Effector memory CD4-positive, alpha-beta T cell (primary cell): ENCODE results near the gene TMOD1.
"Not testable (repeated sequence)": the region's sequence is repeated elsewhere in the genome, so short reads cannot be mapped to it uniquely, and the experiment has no call there.

ENCODE experiments used
- DNase-seq, 3 donors: peaks; one replicate each; pipeline ENCODE4 v3.0.0-alpha.2; 2020
- H3K27ac ChIP-seq: 2 replicates; pipeline ENCODE4 v1.7.0; 2013; ENCODE audit warnings: mild to moderate bottlenecking, low read length, moderate library complexity; ENCODE audit not compliant: insufficient read depth, poor library complexity, severe bottlenecking
- H3K27me3 ChIP-seq: replicated peaks from 2 replicates; pipeline ENCODE4 v1.7.0; 2013; ENCODE audit warnings: mild to moderate bottlenecking, low read length; ENCODE audit not compliant: insufficient read depth, control insufficient read depth, poor library complexity, severe bottlenecking
- H3K36me3 ChIP-seq: 2 replicates; pipeline ENCODE4 v1.7.0; 2013; ENCODE audit warnings: mild to moderate bottlenecking, low read length, moderate library complexity; ENCODE audit not compliant: control insufficient read depth, insufficient read depth
- H3K4me1 ChIP-seq: 2 replicates; pipeline ENCODE4 v1.7.0; 2013; ENCODE audit warnings: low read length, mild to moderate bottlenecking; ENCODE audit not compliant: control insufficient read depth, insufficient read depth, poor library complexity, severe bottlenecking
- H3K4me3 ChIP-seq: 2 replicates; pipeline ENCODE4 v1.7.0; 2013; ENCODE audit warnings: low read length, low read depth, mild to moderate bottlenecking; ENCODE audit not compliant: insufficient read depth, poor library complexity, severe bottlenecking
- H3K9me3 ChIP-seq: 2 replicates; pipeline ENCODE4 v1.7.0; 2013; ENCODE audit warnings: mild to moderate bottlenecking, low read length, moderate library complexity; ENCODE audit not compliant: control insufficient read depth

TMOD1 gene

DNA sequence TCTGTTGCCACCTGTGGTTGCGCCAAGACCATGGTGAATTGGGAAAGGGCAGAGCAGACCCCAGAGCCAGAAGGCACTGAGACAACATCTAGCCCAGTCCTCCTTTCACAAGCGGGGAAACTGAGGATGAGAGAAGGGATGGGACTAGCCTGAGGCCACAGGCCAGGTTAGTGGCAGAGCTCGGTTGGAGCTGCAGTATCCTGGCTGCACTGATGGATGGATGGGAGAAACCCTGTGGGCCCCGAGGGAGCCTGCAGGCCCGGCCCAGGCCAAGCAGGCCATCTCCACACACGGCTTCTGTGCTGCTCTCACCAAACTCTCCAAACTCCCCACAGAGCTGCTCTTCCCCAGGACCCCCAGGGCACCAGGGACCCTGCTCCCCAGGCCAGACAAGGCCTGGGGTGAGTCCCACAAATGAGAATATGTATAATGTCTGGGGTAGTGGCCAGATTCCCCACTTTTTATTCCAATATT is 71.5 kb downstream of the TMOD1 start:
- H3K27ac ChIP-seq: no peak overlapping the region
- no peaks in the 10 kb centered on the region for H3K36me3 ChIP-seq
- H3K9me3 ChIP-seq: no peaks in the 10 kb centered on the region
- no peak for DNase-seq
- H3K4me1 ChIP-seq: no peaks in the 10 kb centered on the region
- H3K4me3 ChIP-seq: no peak overlapping the region
- H3K27me3 ChIP-seq: no peaks in the 10 kb centered on the region

DNA sequence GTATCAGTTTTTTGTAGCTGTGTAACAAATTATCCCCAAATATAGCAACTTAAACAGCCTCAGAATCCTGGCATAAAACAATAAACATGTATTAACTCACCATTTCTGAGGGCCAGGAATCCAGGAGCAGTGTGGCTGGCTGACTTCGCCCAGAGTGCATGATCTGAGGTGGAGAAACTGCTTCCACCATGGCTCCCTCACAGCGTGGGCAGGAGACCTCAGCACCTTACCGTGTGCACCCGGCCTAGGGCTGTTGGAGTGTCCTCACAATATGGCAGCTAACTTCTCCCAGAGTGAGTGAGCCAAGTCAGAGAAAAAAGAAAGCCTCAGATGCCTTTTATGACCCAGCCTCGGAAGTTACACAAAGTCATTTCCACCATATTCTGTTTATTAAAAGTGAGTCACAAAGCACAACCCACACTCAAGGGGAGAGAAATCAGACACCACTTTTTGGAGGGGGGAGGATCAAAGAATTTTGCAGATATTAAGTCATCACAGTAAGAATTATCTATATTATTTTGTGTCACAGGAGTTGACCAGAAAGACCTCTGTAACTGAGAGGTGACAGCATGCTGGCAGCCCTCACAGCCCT is 72.1 kb downstream of the TMOD1 start:
- Histone ChIP-seq H3K4me3 (no peak overlapping the region), H3K27ac (no peak overlapping the region), H3K36me3 (no peaks in the 10 kb centered on the region), H3K4me1 (no peaks in the 10 kb centered on the region), H3K27me3 (no peaks in the 10 kb centered on the region), H3K9me3 (no peaks in the 10 kb centered on the region)
- no peak for DNase-seq

DNA sequence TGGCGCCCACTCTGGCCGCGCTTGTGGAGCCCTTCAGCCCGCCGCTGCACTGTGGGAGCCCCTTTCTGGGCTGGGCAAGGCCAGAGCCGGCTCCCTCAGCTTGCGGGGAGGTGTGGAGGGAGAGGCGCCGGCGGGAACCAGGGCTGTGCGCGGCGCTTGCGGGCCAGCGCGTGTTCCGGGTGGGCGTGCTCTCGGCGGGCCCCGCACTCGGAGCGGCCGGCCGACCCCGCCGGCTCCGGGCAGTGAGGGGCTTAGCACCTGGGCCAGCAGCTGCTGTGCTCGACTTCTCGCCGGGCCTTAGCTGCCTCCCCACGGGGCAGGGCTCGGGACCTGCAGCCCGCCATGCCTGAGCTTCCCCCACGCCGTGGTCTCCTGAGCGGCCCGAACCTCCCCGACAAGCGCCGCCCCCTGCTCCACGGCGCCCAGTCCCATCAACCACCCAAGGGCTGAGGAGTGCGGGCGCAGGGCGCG is 72.7 kb downstream of the TMOD1 start:
- not testable (repeated sequence) for DNase-seq, H3K4me3 ChIP-seq, H3K27ac ChIP-seq, H3K9me3 ChIP-seq, H3K27me3 ChIP-seq, H3K36me3 ChIP-seq, H3K4me1 ChIP-seq

DNA sequence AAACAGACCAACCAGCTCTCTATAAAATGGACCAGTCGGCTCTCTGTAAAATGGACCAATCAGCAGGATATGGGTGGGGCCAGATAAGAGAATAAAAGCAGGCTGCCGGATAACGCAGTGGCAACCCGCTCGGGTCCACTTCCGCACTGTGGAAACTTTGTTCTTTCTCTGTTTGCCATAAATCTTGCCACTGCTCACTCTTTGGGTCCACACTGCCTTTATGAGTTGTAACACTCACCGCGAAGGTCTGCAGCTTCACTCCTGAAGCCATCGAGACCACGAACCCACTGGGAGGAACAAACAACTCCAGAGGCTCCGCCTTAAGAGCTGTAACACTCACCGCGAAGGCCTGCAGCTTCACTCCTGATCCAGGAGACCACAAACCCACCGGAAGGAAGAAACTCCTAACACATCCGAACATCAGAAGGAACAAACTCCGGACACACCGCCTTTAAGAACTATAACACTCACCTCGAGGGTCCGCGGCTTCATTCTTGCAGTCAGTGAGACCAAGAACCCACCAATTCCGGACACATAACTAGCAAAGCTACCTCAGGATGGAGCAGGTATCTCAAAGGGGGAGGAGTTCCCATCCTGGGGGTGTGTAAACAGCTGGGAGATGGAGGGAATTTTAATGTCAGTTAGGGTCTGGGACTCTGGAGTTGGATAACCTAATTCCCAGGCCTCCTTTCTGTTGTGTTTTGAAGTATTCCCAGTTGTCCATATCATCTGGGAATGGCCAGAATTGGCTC is 73.6 kb downstream of the TMOD1 start:
- H3K36me3 ChIP-seq, H3K27ac ChIP-seq, H3K9me3 ChIP-seq, H3K4me1 ChIP-seq, H3K27me3 ChIP-seq: not testable (repeated sequence)
- peak overlapping the region; percentile 48 for H3K4me3 ChIP-seq
- DNase-seq: peak; percentile 8 to 28 (median 14)

DNA sequence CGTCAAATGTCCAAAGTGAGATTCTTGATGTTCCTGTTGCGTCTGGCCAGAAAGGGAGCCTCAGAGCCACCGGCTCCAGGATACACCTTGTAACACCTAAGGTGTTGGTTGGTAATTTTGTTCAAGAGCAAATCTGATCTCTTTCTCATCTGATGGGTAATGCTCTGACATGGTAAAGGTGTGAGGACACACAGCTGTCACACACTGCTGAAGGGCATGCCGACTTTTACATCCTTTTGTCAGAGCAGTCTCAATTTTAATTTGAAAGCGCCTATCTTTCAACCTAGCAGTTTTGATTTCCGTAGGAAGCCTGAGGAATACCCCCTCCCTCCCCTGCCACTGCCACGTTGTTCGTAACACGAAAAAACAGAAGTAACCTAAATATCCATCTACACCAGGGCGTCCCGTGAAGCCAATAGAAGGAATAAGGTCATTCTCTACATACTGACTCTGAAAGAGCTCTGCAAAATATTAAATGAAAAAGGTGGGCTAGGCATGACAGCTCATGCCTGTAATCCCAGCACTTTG is 74.3 kb downstream of the TMOD1 start:
- H3K27me3 ChIP-seq: no peaks in the 10 kb centered on the region
- H3K27ac ChIP-seq: no peak overlapping the region
- H3K36me3 ChIP-seq: no peaks in the 10 kb centered on the region
- no peaks in the 10 kb centered on the region for H3K4me1 ChIP-seq
- no peak for DNase-seq
- no peaks in the 10 kb centered on the region for H3K9me3 ChIP-seq
- H3K4me3 ChIP-seq: peak overlapping the region; percentile 48

DNA sequence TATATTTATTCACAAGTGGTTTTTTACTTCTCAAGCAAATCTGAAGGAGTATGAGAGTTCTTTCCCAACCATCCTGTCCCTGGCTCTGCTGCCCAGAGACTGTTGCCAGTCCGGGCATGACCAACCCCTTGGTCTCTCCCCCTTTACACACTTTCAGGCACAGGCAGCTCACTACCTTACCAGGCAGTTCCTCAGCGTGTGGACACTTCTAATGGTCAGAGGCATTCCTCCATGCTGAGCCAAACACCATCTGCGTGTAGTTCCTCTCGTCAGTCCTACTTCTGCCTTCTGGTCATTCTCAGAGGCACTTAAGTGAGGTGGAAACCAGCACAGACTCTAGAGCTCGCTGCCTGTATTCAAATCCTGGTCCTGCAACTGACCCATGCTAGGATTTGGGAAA is 75.6 kb downstream of the TMOD1 start:
- H3K9me3 ChIP-seq: no peaks in the 10 kb centered on the region
- H3K27me3 ChIP-seq: no peaks in the 10 kb centered on the region
- H3K36me3 ChIP-seq: no peaks in the 10 kb centered on the region
- no peak overlapping the region for H3K4me3 ChIP-seq
- DNase-seq: no peak
- no peaks in the 10 kb centered on the region for H3K4me1 ChIP-seq
- no peak overlapping the region for H3K27ac ChIP-seq

- Histone ChIP-seq H3K4me1 (no peaks in the 10 kb centered on the region), H3K9me3 (no peaks in the 10 kb centered on the region), H3K4me3 (no peak overlapping the region), H3K27ac (no peak overlapping the region), H3K27me3 (no peaks in the 10 kb centered on the region), H3K36me3 (no peaks in the 10 kb centered on the region)
- no peak for DNase-seq
These were observed 77.4 kb downstream of the TMOD1 start for GRCh38 chr9:97578846-97579245.

DNA sequence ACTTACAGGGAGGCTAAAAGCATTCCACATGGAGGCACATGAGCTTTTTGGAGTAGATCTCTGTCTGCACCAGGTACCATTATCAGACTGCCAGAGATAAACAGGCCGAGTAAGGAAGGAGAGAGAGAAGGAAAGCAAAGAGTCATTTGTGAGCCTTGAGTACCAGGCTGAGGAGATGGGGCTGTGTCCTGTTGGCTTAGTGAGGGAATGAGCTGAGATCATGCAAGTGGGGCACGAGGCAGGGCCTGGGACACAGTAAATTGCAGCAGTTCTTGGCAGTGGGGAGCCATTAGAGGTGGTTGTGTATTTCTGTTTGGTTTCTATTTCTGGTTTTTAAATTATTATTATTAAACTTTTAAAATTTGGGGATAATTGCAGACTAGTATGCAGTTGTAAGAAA is 78.4 kb downstream of the TMOD1 start:
- no peaks in the 10 kb centered on the region for H3K27me3 ChIP-seq
- no peak for DNase-seq
- no peaks in the 10 kb centered on the region for H3K9me3 ChIP-seq
- no peak overlapping the region for H3K4me3 ChIP-seq
- H3K27ac ChIP-seq: no peak overlapping the region
- H3K4me1 ChIP-seq: no peaks in the 10 kb centered on the region
- no peaks in the 10 kb centered on the region for H3K36me3 ChIP-seq

GRCh38 chr9:97581590-97581989 is 80.1 kb downstream of the TMOD1 start:
- DNase-seq, H3K36me3 ChIP-seq, H3K4me1 ChIP-seq, H3K4me3 ChIP-seq, H3K27ac ChIP-seq, H3K9me3 ChIP-seq, H3K27me3 ChIP-seq: not testable (repeated sequence)

GRCh38 chr9:97584778-97585177 is 83.3 kb downstream of the TMOD1 start:
- not testable (repeated sequence) for H3K36me3 ChIP-seq, H3K4me3 ChIP-seq, H3K27ac ChIP-seq, H3K4me1 ChIP-seq, H3K9me3 ChIP-seq, H3K27me3 ChIP-seq, DNase-seq
